Amniotic epithelial cell (primary cell): ENCODE measurements around the gene SCNN1B.
"Not testable (repeated sequence)": the region's sequence is repeated elsewhere in the genome, so short reads cannot be mapped to it uniquely, and the experiment has no call there.

Experiments
- DNase-seq: peaks from one replicate; pipeline ENCODE4 v3.0.0-alpha.2; 2010; ENCODE audit warnings: low read depth

Gene SCNN1B

DNA sequence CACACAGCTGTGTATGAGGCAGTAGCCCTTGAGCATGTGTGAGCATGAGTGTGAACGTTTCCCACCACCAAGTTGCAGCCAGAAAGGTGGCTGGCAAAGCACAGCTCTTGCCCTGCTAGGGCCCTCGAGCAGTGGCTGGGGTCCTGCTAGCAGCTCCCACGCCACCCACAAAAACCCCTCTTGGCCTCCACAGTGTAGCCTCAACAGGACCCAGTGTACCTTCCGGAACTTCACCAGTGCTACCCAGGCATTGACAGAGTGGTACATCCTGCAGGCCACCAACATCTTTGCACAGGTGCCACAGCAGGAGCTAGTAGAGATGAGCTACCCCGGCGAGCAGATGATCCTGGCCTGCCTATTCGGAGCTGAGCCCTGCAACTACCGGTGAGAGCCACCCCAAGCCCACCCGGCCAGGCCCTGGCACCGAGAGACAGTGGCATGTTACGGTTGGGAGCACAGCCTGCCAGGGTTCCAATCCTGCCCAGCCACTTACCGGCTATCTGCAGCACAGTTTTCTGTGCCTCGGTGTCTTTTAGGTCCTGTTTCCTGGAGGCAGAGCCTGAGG, 53.1 kb downstream of the SCNN1B start:
- DNase-seq, result no peak

- no peak for DNase-seq
Observed at GRCh38 chr16:23356941-23357340, 54.8 kb downstream of the SCNN1B start.

- no peak for DNase-seq
Observed at GRCh38 chr16:23357761-23358290, 55.7 kb downstream of the SCNN1B start.

- DNase-seq, result no peak
Observed at GRCh38 chr16:23359092-23359760, 57.1 kb downstream of the SCNN1B start.

GRCh38 chr16:23362460-23363317, 60.6 kb downstream of the SCNN1B start:
- DNase-seq, result no peak

DNA sequence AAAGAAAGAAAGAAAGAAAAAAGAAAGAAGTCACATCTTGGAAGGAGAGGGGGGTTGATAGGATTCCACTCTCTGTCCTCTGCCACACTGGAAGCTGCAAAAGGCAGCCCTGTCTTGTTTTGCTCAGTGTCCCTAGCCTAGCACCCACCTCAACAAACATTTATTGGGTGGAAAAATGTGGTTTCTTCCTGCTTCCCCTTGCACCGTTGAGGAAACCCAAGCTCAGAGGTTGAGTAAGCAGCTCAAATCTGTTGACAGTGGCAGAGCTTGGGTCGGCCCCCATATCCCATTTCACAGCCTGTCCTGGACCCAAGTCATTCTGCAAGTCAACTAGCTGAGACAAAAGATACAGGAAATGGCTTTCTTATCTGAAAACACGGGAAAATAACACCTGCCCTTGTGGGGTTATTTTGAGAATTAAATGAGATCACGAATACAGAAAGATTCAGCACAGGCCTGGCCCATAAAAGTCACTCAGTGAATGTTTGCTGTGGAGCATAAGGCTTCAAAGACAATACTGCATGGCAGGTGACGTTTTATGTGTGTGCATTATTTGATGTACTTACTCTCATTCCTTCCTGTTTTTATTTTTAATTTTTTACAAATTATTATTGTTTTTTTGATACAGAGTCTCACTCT, 63.6 kb downstream of the SCNN1B start:
- no peak for DNase-seq

- DNase-seq, result not testable (repeated sequence)
Observed at GRCh38 chr16:23366341-23366740, 64.2 kb downstream of the SCNN1B start.

- no peak for DNase-seq
Observed at GRCh38 chr16:23367564-23367963, 65.5 kb downstream of the SCNN1B start.

DNA sequence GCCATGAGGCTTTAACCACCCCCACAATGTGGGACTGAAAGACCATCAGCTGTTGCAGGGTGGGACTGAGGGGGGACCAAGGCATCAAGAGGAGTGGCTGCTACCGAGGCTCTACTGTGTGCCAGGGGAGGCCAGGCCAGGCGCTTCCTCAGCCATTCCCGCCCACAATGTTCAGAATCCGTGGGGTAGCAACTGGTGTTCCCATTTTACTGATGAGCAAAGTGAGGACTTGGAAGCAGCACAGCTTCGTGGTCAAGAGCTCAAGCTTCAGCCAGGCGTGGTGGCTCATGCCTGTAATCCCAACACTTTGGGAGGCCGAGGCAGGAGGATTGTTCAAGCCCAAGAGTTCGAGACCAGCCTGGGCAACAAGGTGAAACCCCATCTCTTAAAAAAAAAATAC, 65.9 kb downstream of the SCNN1B start:
- no peak for DNase-seq

DNA sequence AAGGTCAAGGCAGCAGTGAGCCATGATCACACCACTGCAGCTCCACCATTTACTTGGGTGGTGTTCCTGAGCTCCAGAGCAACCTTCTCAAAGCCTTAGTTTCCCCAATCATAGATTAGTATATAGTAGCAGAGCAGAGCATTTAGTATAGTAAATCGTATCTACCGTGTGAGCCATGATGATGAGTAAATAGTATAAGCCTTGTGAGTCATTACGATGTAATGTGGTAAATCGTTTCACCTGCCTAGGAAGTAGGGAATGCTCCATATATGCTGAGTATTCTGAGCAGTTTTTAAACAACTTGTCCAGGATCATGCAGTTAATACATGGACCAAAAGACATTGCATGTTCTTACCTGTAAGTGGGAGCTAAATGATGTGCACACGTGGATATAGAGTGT, 66.4 kb downstream of the SCNN1B start:
- no peak for DNase-seq

DNA sequence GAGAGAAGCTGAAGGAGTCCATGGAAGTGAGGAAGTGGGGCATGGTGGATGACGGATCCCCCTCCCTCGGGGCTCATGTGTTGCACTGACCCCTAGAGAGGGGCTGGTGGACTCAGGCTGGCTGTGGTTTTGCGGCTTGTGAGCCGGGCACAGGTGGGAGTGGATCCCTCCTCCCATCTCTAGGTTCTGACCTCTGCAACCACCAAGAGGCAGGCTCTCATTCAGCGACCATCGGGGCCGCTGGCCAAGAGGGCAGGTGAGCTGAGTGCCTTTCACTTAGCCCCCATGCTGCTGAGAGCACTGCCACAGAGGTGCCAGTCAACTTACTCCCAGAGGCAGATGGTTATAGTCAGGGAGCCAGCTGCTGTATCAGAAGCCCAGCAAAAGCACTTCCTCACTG, 67.3 kb downstream of the SCNN1B start:
- DNase-seq, result no peak

- no peak for DNase-seq
Observed at GRCh38 chr16:23371368-23371767, 69.3 kb downstream of the SCNN1B start.

- DNase-seq, result no peak
Observed at GRCh38 chr16:23373436-23374219, 71.5 kb downstream of the SCNN1B start.

DNA sequence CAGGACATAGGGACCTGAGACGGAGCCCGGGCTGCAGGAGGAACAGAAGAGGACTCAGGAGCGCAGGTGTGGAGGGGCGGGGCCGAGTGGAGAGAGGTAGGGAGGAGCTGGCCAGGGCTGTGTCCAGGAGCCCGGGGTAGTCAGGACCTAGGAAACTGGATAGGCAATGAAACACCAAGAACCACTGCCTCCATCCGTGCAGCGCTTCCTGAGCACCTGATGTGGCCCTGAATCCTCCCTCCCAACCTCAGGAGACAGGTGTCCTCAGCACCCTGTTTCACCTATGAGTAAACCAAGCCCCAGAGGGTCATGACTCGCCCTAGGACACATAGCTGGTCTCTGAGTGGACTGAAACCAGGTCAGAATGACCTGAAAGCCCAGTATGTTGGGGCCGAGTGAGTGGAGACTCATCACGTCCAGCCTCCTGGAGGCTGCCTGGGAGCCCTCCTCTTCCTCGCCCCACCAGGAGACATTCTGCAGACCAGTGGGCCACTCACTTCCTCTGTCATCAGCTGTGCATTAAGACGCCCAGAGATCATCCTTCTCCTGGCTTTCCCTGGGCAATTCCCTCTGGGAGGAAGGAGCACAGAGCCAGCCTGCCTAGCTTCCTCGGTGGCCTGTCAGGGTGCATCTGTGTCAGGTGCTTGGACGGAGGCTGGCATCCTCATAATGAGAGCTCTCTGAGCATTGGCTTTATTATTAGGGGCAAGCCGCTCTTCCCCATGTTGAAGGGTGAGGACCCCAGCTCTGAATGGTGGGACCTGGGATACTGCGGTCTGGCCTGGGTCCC, 72.8 kb downstream of the SCNN1B start:
- no peak for DNase-seq

DNA sequence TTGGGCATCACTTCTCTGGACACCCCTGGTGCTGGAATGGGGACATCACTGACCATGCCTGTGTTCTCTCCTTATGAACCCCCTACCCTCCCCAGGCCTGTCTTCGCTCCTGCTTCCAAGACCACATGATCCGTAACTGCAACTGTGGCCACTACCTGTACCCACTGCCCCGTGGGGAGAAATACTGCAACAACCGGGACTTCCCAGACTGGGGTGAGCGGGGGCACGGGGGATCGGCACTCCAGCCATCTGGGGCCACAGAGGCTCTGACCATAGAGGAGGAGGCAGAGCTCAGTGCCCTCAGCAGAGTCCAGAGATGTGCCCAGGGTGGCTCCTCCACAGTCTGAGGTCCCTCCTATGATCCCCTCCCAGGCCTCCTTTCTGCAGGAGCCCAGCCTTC, 73.5 kb downstream of the SCNN1B start:
- DNase-seq, result no peak

DNA sequence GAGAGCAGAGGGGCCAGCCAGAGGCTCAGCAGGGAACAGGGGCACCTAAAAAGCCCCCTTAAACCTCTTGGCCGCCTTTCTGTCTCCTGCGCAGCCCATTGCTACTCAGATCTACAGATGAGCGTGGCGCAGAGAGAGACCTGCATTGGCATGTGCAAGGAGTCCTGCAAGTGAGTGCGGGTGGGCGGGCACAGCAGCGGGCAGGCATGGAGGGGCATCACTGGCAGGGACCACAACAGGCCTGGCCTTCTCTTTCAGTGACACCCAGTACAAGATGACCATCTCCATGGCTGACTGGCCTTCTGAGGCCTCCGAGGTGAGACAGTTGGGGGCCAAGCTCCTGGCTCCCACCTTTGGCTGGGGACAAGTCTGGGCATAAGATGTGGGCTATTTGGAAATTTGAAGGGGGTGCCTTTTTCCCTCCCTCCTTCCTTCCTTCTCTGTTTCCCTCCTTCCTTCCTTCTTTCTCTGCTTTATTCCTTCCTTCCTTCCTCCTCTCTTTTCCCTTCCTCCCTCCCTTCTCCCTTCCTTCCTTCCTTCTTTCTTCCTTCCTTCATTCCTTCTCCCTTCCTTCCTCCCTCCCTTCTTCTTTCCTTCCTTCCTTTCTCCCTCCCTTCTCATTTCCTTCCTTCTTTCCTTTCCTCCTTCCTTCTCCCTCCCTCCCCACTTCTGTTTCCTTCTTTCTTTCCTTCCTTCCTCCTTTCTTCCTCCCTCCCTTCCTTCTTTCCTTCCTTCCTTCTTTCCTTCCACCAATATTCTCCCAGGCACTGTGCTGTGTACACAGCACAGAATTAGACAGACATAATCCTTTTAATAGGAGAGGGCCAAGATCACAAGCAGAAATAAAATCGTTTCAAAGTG, 75.2 kb downstream of the SCNN1B start:
- DNase-seq, result no peak

DNA sequence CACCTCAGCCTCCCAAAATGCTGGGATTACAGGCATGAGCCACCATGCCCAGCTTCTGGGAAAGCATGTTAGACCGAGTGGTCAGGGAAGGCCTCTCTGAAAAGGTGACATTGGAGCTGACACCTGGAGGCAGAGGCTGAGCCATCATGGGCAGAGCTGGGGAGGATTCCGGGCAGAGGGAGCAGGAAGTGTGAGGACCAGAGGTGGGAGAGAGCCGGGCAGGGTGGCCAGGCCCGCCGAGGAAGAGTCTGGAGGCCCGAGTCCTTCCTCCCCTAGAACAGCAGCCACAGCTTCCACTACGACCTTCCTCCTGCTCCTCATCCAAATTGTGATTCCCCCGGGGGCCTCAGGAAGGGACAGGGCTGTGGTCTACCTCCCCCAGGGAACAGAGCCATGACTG, 76.2 kb downstream of the SCNN1B start:
- no peak for DNase-seq

GRCh38 chr16:23378921-23379320, 76.8 kb downstream of the SCNN1B start:
- no peak for DNase-seq

- DNase-seq, result no peak
Observed at GRCh38 chr16:23379707-23380106, 77.6 kb downstream of the SCNN1B start.

DNA sequence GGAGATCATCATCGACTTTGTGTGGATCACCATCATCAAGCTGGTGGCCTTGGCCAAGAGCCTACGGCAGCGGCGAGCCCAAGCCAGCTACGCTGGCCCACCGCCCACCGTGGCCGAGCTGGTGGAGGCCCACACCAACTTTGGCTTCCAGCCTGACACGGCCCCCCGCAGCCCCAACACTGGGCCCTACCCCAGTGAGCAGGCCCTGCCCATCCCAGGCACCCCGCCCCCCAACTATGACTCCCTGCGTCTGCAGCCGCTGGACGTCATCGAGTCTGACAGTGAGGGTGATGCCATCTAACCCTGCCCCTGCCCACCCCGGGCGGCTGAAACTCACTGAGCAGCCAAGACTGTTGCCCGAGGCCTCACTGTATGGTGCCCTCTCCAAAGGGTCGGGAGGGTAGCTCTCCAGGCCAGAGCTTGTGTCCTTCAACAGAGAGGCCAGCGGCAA, 78.4 kb downstream of the SCNN1B start:
- no peak for DNase-seq
